ENCODE data around the gene KCTD7. TPM values are rescaled to one million over a fixed set of nuclear protein-coding genes. Genes with fewer than 3 reads are reported as not detected.
"Not testable (repeated sequence)": the region's sequence is repeated elsewhere in the genome, so short reads cannot be mapped to it uniquely, and the experiment has no call there.

The KCTD7 gene
- total RNA-seq, 1 experiment from 2014 or later: 11.6 TPM

DNA sequence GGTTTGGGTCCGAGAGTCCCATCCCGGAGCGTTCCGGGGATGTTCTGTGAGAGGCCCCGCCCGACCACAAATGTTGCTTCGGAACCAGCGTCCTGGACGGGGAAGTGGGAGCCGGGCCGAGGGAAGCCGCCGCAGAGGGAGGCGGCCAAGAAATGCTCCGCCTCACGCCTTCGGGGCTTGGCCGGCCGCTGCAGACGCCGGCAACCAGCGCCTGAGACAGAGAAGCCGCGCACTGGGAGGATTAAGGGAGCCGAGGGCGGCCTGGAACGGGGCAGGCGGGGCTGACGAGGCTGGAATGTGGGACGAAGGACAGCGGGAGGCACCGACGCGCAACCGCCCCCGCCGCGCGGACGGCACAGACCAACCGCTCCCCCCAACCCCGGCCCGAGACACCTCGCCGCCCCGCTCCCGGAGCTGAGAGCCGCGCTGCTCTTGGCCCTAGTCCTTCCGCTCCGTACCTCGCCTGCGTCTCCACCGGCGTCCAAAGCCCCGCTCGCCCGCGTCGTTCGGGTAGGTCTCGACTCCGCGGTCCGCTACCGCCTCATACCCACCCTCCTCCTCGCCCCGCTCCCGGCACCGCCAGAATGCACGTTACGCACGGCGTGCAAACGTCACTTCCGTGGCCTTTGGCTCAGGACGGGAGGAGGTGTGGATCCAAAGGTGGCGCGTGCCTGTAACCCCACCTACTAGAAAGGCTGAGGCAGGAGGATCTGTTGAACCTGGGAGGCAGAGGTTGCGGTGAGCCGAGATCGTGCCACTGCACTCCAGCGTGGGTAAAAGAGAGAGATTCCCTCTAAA lies 36.7 kb upstream of the KCTD7 start (continued):
- TF ChIP-seq CTCF (IDR thresholded peaks at IDR 0.05): no peak
- TF ChIP-seq ZNF232 (CRISPR knock-in tag; IDR thresholded peaks at IDR 0.05): no peak
- TF ChIP-seq TEAD1 (CRISPR knock-in tag; IDR thresholded peaks at IDR 0.05): peak; percentile 67; the same call in 1 of the 2 replicates
- no peak for TF ChIP-seq FOXJ3 (CRISPR knock-in tag; IDR thresholded peaks at IDR 0.05; ENCODE audit: borderline replicate concordance)
- TF ChIP-seq, protein P1, sequence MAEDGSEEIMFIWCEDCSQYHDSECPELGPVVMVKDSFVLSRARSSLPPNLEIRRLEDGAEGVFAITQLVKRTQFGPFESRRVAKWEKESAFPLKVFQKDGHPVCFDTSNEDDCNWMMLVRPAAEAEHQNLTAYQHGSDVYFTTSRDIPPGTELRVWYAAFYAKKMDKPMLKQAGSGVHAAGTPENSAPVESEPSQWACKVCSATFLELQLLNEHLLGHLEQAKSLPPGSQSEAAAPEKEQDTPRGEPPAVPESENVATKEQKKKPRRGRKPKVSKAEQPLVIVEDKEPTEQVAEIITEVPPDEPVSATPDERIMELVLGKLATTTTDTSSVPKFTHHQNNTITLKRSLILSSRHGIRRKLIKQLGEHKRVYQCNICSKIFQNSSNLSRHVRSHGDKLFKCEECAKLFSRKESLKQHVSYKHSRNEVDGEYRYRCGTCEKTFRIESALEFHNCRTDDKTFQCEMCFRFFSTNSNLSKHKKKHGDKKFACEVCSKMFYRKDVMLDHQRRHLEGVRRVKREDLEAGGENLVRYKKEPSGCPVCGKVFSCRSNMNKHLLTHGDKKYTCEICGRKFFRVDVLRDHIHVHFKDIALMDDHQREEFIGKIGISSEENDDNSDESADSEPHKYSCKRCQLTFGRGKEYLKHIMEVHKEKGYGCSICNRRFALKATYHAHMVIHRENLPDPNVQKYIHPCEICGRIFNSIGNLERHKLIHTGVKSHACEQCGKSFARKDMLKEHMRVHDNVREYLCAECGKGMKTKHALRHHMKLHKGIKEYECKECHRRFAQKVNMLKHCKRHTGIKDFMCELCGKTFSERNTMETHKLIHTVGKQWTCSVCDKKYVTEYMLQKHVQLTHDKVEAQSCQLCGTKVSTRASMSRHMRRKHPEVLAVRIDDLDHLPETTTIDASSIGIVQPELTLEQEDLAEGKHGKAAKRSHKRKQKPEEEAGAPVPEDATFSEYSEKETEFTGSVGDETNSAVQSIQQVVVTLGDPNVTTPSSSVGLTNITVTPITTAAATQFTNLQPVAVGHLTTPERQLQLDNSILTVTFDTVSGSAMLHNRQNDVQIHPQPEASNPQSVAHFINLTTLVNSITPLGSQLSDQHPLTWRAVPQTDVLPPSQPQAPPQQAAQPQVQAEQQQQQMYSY (CRISPR knock-in tag; IDR thresholded peaks at IDR 0.05): no peak
- TF ChIP-seq, protein P2, sequence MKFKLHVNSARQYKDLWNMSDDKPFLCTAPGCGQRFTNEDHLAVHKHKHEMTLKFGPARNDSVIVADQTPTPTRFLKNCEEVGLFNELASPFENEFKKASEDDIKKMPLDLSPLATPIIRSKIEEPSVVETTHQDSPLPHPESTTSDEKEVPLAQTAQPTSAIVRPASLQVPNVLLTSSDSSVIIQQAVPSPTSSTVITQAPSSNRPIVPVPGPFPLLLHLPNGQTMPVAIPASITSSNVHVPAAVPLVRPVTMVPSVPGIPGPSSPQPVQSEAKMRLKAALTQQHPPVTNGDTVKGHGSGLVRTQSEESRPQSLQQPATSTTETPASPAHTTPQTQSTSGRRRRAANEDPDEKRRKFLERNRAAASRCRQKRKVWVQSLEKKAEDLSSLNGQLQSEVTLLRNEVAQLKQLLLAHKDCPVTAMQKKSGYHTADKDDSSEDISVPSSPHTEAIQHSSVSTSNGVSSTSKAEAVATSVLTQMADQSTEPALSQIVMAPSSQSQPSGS (CRISPR knock-in tag; IDR thresholded peaks at IDR 0.05; ENCODE audit: borderline replicate concordance, low read depth): no peak
- TF ChIP-seq JAZF1 (CRISPR knock-in tag; IDR thresholded peaks at IDR 0.05): no peak
- TF ChIP-seq OVOL2 (CRISPR knock-in tag; IDR thresholded peaks at IDR 0.05; ENCODE audit: borderline replicate concordance): no peak
- TF ChIP-seq ZNF281 (CRISPR knock-in tag; IDR thresholded peaks at IDR 0.05): 0 out of 2 replicates have a peak, but pooled peaks have one; percentile 41
- TF ChIP-seq, protein P3, sequence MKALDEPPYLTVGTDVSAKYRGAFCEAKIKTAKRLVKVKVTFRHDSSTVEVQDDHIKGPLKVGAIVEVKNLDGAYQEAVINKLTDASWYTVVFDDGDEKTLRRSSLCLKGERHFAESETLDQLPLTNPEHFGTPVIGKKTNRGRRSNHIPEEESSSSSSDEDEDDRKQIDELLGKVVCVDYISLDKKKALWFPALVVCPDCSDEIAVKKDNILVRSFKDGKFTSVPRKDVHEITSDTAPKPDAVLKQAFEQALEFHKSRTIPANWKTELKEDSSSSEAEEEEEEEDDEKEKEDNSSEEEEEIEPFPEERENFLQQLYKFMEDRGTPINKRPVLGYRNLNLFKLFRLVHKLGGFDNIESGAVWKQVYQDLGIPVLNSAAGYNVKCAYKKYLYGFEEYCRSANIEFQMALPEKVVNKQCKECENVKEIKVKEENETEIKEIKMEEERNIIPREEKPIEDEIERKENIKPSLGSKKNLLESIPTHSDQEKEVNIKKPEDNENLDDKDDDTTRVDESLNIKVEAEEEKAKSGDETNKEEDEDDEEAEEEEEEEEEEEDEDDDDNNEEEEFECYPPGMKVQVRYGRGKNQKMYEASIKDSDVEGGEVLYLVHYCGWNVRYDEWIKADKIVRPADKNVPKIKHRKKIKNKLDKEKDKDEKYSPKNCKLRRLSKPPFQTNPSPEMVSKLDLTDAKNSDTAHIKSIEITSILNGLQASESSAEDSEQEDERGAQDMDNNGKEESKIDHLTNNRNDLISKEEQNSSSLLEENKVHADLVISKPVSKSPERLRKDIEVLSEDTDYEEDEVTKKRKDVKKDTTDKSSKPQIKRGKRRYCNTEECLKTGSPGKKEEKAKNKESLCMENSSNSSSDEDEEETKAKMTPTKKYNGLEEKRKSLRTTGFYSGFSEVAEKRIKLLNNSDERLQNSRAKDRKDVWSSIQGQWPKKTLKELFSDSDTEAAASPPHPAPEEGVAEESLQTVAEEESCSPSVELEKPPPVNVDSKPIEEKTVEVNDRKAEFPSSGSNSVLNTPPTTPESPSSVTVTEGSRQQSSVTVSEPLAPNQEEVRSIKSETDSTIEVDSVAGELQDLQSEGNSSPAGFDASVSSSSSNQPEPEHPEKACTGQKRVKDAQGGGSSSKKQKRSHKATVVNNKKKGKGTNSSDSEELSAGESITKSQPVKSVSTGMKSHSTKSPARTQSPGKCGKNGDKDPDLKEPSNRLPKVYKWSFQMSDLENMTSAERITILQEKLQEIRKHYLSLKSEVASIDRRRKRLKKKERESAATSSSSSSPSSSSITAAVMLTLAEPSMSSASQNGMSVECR (CRISPR knock-in tag; IDR thresholded peaks at IDR 0.05; ENCODE audit: borderline replicate concordance): peak; percentile 43; the same call in 1 of the 2 replicates
- TF ChIP-seq ZBTB21 (CRISPR knock-in tag; IDR thresholded peaks at IDR 0.05; ENCODE audit: borderline replicate concordance): peak; percentile 57; the same call in 1 of the 2 replicates
- TF ChIP-seq ATF3 (CRISPR knock-in tag; conservative IDR thresholded peaks at IDR 0.05): no peak
- TF ChIP-seq ZNF317 (CRISPR knock-in tag; IDR thresholded peaks at IDR 0.05; ENCODE audit: borderline replicate concordance, low read depth): no peak

DNA sequence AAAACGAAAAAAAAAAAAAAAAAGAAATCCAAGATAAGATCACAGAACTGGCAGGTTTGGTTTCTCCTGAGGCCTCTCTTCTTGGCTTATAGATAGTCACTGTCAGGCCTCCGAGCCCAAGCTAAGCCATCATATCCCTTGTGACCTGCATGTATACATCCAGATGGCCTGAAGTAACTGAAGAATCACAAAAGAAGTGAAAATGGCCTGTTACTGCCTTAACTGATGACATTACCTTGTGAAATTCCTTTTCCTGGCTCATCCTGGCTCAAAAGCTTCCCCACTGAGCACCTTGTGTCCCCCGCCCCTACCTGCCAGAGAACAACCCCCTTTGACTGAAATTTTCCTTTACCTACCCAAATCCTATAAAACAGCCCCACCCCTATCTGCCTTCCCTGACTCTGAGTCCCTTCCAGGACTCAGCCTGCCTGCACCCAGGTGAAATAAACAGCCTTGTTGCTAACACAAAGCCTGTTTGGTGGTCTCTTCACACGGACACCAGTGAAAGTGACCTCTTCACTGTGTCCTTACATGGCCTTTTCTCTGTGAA lies 36.0 kb upstream of the KCTD7 start:
- CTCF ChIA-PET: not testable (repeated sequence)
- H3K4me1 Mint-ChIP-seq: peaks cover 29% of the 10 kb centered on the region

DNA sequence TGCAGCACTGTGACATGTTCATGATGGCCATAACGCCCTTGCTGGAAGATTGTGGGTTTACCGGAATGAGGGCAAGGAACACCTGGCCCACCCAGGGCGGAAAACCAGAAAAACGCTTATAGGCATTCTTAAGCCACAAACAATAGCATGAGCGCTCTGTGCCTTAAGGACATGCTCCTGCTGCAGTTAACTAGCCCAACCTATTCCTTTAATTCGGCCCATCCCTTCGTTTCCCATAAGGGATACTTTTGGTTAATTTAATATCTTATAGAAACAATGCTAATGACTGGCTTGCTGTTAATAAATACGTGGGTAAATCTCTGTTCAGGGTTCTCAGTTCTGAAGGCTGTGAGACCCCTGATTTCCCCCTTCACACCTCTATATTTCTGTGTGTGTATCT lies 34.6 kb upstream of the KCTD7 start:
- peaks cover 12% of the 10 kb centered on the region for H3K27me3 Mint-ChIP-seq (ENCODE audit: low read depth)
- H3K27ac Mint-ChIP-seq; H3K4me3 Mint-ChIP-seq; DNase-seq (ENCODE audit: low spot score); ATAC-seq; CTCF ChIA-PET: not testable (repeated sequence)
- H3K36me3 Mint-ChIP-seq: peaks cover 24% of the 10 kb centered on the region
- peaks cover 29% of the 10 kb centered on the region for H3K9me3 Mint-ChIP-seq
- POLR2A ChIA-PET: interaction anchor here (0.7 kb wide), 1 partner anchor 146 kb away, joined by 5 read pairs; no protein-coding TSS in a partner anchor
- H3K4me1 Mint-ChIP-seq: peaks cover 25% of the 10 kb centered on the region

More for the DNA sequence above, 36.0 kb upstream of the KCTD7 start:
- DNase-seq (ENCODE audit: low spot score); ATAC-seq: not testable (repeated sequence)
- POLR2A ChIA-PET: interaction anchor here (0.7 kb wide), 1 partner anchor 34 kb away, joined by 8 read pairs; no protein-coding TSS in a partner anchor
- Mint-ChIP-seq H3K4me3 (peak overlapping the region; percentile 86), H3K9me3 (peaks cover 29% of the 10 kb centered on the region), H3K36me3 (peaks cover 24% of the 10 kb centered on the region), H3K27ac (peak overlapping the region; percentile 73), H3K27me3 (ENCODE audit: low read depth) (peaks cover 12% of the 10 kb centered on the region)
